DOHH2 (cell line): ENCODE data around the gene ZBTB44.

Experiments used
- EZH2phosphoT487 ChIP-seq: fragments of 200-600 bp; sonication (generic); IDR thresholded peaks from 2 replicates; pipeline ENCODE4 v1.6.1; 2017; ENCODE audit warnings: borderline replicate concordance, mild to moderate bottlenecking, antibody characterized with exemption, low read length, moderate library complexity, mixed read lengths
- TF ChIP-seq, protein P1 (sequence below): fragments of 200-600 bp; sonication (generic); IDR thresholded peaks from one replicate; pipeline ENCODE4 v1.5.1; 2014; ENCODE audit warnings: antibody characterized with exemption, mild to moderate bottlenecking, low read depth, low read length; ENCODE audit not compliant: poor library complexity, severe bottlenecking

DNA sequence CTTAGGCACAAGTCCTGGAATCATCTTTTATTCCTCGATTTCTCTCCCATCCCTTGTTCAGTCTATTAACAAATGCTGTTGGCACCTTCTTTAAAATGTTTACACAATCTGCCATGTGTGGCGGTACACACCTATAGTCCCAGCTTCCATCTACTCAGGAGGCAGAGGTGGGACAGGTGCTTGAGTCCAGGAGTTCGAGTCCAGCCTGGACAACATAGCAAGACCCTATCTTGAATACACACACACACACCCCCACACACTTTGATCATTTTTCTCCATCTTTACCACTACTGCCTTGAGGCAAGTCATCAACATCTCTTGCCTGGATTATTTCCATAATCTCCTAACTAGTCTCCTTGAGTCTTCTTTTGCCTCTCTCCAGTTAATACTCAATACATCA, 13.7 kb upstream of the ZBTB44 start:
- TF ChIP-seq, protein P1, sequence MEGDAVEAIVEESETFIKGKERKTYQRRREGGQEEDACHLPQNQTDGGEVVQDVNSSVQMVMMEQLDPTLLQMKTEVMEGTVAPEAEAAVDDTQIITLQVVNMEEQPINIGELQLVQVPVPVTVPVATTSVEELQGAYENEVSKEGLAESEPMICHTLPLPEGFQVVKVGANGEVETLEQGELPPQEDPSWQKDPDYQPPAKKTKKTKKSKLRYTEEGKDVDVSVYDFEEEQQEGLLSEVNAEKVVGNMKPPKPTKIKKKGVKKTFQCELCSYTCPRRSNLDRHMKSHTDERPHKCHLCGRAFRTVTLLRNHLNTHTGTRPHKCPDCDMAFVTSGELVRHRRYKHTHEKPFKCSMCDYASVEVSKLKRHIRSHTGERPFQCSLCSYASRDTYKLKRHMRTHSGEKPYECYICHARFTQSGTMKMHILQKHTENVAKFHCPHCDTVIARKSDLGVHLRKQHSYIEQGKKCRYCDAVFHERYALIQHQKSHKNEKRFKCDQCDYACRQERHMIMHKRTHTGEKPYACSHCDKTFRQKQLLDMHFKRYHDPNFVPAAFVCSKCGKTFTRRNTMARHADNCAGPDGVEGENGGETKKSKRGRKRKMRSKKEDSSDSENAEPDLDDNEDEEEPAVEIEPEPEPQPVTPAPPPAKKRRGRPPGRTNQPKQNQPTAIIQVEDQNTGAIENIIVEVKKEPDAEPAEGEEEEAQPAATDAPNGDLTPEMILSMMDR: no peak
- TF ChIP-seq EZH2phosphoT487: no peak
